Measurements from ENCODE around the gene TREM2.
"Not testable (repeated sequence)": the region's sequence is repeated elsewhere in the genome, so short reads cannot be mapped to it uniquely, and the experiment has no call there.

Gene TREM2

GRCh38 chr6:41162687-41163418 is at the start of gene TREM2:
TSS of gene TREM2 (minus strand) at chr6:41163116. CDS start at chr6:41163082, 34 bp downstream.
- no peak for DNase-seq (ENCODE audit: low read depth, low spot score)

GRCh38 chr6:41209547-41210320 is 46.8 kb upstream of the TREM2 start:
- DNase-seq (ENCODE audit: low read depth, low spot score), result no peak

- DNase-seq (ENCODE audit: low read depth, low spot score), result no peak
Measured at GRCh38 chr6:41208439-41209106, 45.7 kb upstream of the TREM2 start.

GRCh38 chr6:41204156-41204555 is 41.2 kb upstream of the TREM2 start:
- no peak for DNase-seq (ENCODE audit: low read depth, low spot score)

- DNase-seq (ENCODE audit: low read depth, low spot score), result no peak
Measured at GRCh38 chr6:41201764-41202173, 38.9 kb upstream of the TREM2 start.

GRCh38 chr6:41200901-41201763 is 38.2 kb upstream of the TREM2 start, which contains the start of gene TREML2:
TSS of gene TREML2 (minus strand) at chr6:41201149. CDS start at chr6:41201008, 141 bp downstream.
- no peak for DNase-seq (ENCODE audit: low read depth, low spot score)

- DNase-seq (ENCODE audit: low read depth, low spot score), result peak; percentile 30
Measured at GRCh38 chr6:41200296-41200900, 37.5 kb upstream of the TREM2 start.

GRCh38 chr6:41199552-41200246 is 36.8 kb upstream of the TREM2 start:
- no peak for DNase-seq (ENCODE audit: low read depth, low spot score)

- no peak for DNase-seq (ENCODE audit: low read depth, low spot score)
Measured at GRCh38 chr6:41197234-41197633, 34.3 kb upstream of the TREM2 start.

GRCh38 chr6:41194386-41194785 is 31.5 kb upstream of the TREM2 start:
- no peak for DNase-seq (ENCODE audit: low read depth, low spot score)

GRCh38 chr6:41193884-41194283 is 31.0 kb upstream of the TREM2 start:
- DNase-seq (ENCODE audit: low read depth, low spot score), result no peak

- DNase-seq (ENCODE audit: low read depth, low spot score), result no peak
Measured at GRCh38 chr6:41193171-41193734, 30.3 kb upstream of the TREM2 start.

- no peak for DNase-seq (ENCODE audit: low read depth, low spot score)
Measured at GRCh38 chr6:41191569-41191968, 28.7 kb upstream of the TREM2 start.

- DNase-seq (ENCODE audit: low read depth, low spot score), result no peak
Measured at GRCh38 chr6:41190791-41191190, 27.9 kb upstream of the TREM2 start.

- DNase-seq (ENCODE audit: low read depth, low spot score), result no peak
Measured at GRCh38 chr6:41189967-41190366, 27.1 kb upstream of the TREM2 start.

GRCh38 chr6:41189046-41189445 is 26.1 kb upstream of the TREM2 start:
- DNase-seq (ENCODE audit: low read depth, low spot score), result not testable (repeated sequence)

- DNase-seq (ENCODE audit: low read depth, low spot score), result no peak
Measured at GRCh38 chr6:41187924-41188886, 25.3 kb upstream of the TREM2 start.

GRCh38 chr6:41186031-41186562 is 23.2 kb upstream of the TREM2 start:
- no peak for DNase-seq (ENCODE audit: low read depth, low spot score)

- no peak for DNase-seq (ENCODE audit: low read depth, low spot score)
Measured at GRCh38 chr6:41184761-41185160, 21.8 kb upstream of the TREM2 start.
